AG09309 (cell line): ENCODE results near the gene PTGES.

Experiments used
- DNase-seq: peaks from one replicate; pipeline ENCODE4 v3.0.0-alpha.2; 2010; ENCODE audit warnings: low read depth
- H3K4me3 ChIP-seq: 2 replicates; pipeline ENCODE4 v1.5.1; 2011; ENCODE audit warnings: mild to moderate bottlenecking, low read depth, low read length, moderate library complexity; ENCODE audit not compliant: control insufficient read depth
- TF ChIP-seq, protein P1 (sequence below): IDR thresholded peaks from 2 replicates; pipeline ENCODE4 v1.5.1; 2011; ENCODE audit warnings: mild to moderate bottlenecking, low read depth, low read length, inconsistent platforms; ENCODE audit not compliant: insufficient read depth, control insufficient read depth; ENCODE audit errors: missing control alignments

PTGES gene

DNA sequence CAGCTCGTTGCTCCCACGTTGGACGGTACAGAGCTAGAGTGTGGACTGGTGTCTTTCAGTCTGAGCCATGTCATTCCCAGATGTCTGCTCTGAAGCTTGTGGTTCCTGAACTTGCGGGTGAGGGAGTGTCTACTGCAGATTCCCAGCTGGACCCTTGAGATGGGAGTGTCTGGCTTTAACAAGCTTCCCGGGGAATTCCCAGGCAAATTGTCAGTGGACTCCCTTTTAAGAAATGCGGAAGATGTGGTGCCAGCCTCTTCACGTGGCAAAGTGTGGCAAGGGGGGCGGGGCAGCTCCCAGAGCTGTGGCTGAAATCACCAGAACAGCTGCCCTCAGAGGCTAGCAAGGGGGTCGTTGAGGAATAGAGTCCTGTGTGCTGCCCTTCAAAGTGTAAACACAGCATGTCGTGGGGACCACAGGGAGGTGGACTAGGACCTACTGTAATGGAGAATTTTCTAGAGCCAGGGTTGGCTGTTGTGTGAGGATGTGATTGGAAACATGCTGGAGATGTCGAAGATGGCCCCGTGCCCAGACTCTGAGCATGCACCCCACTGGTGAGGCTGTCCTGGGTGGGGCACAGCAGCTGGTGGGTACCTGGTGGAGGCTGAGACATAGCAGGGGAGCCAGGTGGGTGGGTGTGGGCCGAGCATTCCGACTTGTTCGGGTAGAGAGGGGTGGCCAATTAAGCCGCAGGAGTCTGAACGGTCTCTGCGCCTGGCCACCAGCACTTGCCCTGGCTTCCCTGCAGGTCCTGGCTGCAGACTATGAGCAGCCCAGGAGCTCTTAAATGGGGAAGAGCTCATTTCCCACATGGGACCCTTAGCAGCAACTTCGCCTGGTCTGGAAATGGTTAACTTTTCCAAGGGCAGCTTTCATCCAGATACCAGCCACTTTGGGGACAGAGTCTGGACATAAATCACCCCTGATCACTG lies 50.0 kb downstream of the PTGES start:
- no peak overlapping the region; the same call in 1 of the 2 replicates for H3K4me3 ChIP-seq
- peak; percentile 96 for DNase-seq
- TF ChIP-seq, protein P1, sequence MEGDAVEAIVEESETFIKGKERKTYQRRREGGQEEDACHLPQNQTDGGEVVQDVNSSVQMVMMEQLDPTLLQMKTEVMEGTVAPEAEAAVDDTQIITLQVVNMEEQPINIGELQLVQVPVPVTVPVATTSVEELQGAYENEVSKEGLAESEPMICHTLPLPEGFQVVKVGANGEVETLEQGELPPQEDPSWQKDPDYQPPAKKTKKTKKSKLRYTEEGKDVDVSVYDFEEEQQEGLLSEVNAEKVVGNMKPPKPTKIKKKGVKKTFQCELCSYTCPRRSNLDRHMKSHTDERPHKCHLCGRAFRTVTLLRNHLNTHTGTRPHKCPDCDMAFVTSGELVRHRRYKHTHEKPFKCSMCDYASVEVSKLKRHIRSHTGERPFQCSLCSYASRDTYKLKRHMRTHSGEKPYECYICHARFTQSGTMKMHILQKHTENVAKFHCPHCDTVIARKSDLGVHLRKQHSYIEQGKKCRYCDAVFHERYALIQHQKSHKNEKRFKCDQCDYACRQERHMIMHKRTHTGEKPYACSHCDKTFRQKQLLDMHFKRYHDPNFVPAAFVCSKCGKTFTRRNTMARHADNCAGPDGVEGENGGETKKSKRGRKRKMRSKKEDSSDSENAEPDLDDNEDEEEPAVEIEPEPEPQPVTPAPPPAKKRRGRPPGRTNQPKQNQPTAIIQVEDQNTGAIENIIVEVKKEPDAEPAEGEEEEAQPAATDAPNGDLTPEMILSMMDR, result no peak

DNA sequence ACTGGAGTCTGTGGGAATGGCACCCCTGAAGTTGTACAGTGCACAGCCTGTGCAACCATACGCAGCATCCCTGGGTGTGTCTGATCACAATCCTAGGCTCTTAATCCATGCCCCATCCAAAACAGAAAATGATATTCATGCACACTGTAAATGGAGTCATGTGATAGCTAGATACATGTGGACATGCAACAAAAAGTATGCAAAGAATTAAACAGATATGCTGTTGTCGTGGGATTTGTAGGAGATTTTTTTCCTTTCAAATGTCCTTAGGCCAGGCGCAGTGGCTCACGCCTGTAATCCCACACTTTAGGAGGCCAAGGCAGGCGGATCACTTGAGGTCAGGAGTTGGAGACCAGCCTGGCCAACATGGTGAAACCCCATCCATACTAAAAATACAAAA lies 51.3 kb downstream of the PTGES start:
- no peak overlapping the region for H3K4me3 ChIP-seq
- no peak for DNase-seq
- TF ChIP-seq, protein P1, result no peak

DNA sequence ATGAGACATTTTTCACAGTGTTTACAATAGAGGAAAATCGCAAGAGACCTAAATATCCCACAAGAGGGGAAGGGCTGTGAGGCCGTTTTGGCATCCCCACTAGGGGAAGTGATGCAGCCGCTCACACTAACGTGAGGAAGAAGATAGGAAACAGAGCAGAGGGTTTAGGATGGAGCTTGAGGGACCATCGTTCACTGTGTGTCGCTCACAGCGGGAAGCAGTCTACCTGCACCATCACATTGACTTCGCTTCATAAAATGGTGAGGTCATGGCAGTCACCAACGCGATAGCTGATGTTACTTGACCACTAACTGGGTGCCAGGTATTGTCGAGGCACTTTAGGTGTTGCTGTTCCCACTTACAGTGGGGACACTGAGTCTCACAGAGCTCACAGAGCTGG lies 51.8 kb downstream of the PTGES start:
- no peak overlapping the region for H3K4me3 ChIP-seq
- TF ChIP-seq, protein P1, result no peak
- no peak for DNase-seq

DNA sequence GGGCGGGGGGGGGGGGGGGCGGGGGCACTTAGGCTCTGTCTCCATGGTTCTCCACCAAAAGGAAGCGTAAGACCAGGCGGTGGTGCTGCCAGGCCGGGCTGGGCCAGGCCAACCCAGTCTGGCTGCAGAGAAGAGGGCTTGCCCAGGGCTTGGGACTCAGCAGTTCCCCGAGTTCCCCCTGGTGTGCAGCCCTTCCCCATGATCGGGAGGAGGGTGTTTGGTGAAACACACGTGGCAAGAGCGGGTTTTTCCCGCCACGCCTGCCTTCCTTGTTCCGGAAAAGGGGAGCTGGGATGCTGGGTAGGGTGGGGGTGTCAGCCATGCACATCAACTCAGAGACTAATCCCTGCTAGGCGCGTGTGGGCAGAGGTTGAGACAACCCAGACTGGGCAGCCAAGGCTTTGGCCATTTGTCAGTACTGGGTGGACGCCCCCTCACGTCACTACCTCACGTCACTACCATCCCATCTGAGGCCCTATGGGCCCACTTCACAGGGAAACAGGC lies 54.5 kb downstream of the PTGES start:
- H3K4me3 ChIP-seq, result no peak overlapping the region; the same call in 1 of the 2 replicates
- no peak for DNase-seq

DNA sequence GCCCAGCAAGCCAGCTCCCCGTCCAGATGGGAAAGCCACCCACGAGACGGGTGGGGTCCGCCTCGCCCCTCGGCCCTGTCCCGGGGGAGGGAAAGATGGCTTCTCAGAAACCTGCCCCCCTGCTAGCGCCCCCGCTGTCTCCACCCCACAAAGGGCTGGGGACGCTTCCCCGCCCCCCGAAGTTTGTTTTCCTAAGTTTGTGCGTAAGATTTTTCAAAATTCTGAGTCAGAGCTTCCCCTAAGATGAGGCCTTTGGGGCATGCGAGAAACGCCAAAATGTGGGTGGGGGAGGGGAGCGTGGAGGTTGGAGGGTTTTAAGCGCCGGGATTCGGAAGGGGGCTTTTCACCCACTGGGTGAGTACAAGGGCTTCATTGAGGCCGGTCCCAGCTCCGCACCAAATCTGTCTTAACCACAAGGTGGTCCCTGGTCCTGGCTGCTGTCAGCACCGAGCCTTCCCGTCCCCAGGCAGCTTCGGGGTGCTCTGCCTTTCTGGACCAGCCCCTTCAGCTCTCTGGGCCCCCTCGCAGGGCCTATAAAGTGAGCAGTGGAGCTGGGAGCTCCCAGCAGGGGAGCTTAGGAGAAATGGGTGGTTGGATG lies 55.1 kb downstream of the PTGES start:
- no peak for DNase-seq
- TF ChIP-seq, protein P1, result no peak
- peak overlapping the region; percentile 37 for H3K4me3 ChIP-seq

More for the DNA sequence above, 54.5 kb downstream of the PTGES start:
- TF ChIP-seq, protein P1, result no peak

DNA sequence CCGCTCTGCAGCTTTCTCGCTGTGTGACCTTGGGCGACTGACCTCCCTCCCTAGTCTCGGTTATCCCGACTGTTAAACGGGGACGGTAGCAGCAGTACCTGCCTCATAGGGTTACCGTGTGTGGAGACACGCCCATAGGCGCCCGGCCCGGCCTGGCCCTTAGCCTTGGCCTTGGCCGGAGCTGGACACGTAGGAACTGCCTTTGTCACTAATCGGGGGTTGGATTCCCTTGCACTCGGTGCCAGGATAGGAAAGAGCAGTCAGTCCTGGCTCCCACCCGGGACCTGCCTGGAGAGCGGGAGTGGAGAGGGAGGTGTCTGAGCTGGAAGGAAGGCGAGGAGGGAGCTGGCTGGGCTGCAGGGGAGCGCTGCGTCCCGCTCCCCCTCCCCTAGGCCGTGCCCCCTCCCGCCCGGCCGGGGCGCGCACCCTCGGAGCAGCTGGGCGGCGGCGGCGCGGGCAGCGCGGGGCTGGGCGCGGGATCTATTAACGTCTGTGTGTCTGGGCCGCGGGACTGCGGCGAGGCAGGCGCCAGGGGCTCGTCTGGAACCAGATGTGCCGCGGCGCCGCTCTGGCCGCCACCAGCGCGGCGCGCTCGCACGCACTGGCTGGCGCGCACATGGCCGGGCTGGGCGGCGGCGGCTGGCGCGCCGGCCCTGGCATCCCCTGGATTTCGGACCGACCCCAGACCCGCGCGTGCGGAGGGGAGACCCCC lies 55.7 kb downstream of the PTGES start:
- peak overlapping the region; percentile 37 for H3K4me3 ChIP-seq
- TF ChIP-seq, protein P1, result no peak
- DNase-seq, result no peak
